ENCODE measurements around the gene CCDC142. TPM values are rescaled to one million over a fixed set of nuclear protein-coding genes. Genes with fewer than 3 reads are reported as not detected.

Gene CCDC142
- total RNA-seq, 1 experiment from 2014 or later = 19.8 TPM

DNA sequence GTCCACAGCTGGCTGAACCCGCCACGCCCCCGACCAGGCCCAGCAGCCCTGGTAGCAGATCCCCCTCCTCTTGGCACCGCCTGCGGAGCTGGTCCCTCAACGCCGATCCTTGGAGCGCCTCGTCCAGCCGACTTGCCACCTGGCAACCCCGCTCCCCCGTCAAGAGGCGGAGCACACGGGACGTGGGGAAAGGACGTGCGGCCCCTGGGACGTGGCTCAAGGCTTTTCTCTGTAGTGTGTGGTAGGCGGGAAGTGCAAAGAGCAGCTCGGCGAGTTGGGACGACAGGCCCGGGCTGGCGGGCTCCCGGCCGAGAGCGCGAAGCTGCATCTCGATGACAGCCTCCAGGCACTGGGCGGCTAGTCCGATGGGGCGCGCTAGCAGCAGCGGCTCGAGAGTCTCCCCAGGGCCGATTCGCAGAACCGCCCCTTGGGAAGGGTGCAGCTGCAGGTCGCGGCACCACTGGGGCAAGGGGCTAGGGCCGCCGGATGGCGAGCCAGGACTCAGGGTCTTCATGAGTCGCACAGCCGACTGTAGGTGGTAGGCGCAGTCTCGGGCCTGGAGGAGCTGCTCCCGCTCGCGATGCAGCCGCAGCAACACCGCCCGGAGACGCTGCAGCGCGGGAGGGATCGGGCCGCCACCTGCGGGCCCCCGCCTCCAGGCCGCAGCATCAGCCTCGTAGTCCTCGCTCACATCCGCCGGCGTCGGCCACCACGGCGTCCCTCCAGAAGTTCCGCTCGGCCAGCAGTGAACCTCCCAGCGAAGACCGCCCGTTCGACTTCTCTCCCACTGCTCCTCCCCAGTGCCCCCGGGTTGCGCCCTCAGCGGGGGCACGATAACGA, 617 bp downstream of the CCDC142 start:
- H3K4me3 ChIP-seq = peak overlapping the region; percentile 92
- TF ChIP-seq, protein P1, sequence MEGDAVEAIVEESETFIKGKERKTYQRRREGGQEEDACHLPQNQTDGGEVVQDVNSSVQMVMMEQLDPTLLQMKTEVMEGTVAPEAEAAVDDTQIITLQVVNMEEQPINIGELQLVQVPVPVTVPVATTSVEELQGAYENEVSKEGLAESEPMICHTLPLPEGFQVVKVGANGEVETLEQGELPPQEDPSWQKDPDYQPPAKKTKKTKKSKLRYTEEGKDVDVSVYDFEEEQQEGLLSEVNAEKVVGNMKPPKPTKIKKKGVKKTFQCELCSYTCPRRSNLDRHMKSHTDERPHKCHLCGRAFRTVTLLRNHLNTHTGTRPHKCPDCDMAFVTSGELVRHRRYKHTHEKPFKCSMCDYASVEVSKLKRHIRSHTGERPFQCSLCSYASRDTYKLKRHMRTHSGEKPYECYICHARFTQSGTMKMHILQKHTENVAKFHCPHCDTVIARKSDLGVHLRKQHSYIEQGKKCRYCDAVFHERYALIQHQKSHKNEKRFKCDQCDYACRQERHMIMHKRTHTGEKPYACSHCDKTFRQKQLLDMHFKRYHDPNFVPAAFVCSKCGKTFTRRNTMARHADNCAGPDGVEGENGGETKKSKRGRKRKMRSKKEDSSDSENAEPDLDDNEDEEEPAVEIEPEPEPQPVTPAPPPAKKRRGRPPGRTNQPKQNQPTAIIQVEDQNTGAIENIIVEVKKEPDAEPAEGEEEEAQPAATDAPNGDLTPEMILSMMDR (conservative IDR thresholded peaks at IDR 0.05) = no peak
- no peak for TF ChIP-seq EZH2 (IDR thresholded peaks at IDR 0.05; ENCODE audit: low read depth)
- peak overlapping the region; percentile 53 for H3K27ac ChIP-seq
- peaks cover 12% of the 10 kb centered on the region for H3K36me3 ChIP-seq (ENCODE audit: low read depth)
- H2AFZ ChIP-seq = peak overlapping the region; percentile 94
- no peaks in the 10 kb centered on the region for H3K27me3 ChIP-seq (ENCODE audit: insufficient read depth, low read depth)
- H3K79me2 ChIP-seq (ENCODE audit: low read depth) = peaks cover 37% of the 10 kb centered on the region
- POLR2A ChIA-PET (ENCODE audit: unreplicated experiment) = interaction anchor here (0.6 to 0.7 kb wide), 3 partner anchors 23 to 1097 kb away, joined by 5 to 19 read pairs (median 8); partner anchors contain the start of gene ALMS1
- H3K9me2 ChIP-seq (ENCODE audit: insufficient read depth) = no peaks in the 10 kb centered on the region
- peaks cover 13% of the 10 kb centered on the region for H3K4me1 ChIP-seq (replicated peaks; ENCODE audit: insufficient read depth)
- H3K9me3 ChIP-seq (ENCODE audit: insufficient read depth, low read depth) = no peaks in the 10 kb centered on the region
- peaks cover 17% of the 10 kb centered on the region; the same call in 1 of the 2 replicates for H3F3A ChIP-seq (ENCODE audit: insufficient read depth, low read depth)
- peak in 1 of 2 experiments; percentile 34 for DNase-seq
- H3K4me2 ChIP-seq = peak overlapping the region; percentile 89
- H4K20me1 ChIP-seq (ENCODE audit: insufficient read depth) = no peaks in the 10 kb centered on the region
- TSS peak; percentile 28 for BruUV-seq (replicated peaks)
- CTCF ChIA-PET = interaction anchor here (2.0 kb wide), 1 partner anchor 106 kb away, joined by 7 read pairs; no protein-coding TSS in a partner anchor
- intact Hi-C loops (cut with micrococcal nuclease; ENCODE audit: unreplicated experiment) = loop anchor here (5.0 to 10.0 kb wide), 2 partner anchors 65 to 173 kb away; partner anchors contain the start of gene SEMA4F

DNA sequence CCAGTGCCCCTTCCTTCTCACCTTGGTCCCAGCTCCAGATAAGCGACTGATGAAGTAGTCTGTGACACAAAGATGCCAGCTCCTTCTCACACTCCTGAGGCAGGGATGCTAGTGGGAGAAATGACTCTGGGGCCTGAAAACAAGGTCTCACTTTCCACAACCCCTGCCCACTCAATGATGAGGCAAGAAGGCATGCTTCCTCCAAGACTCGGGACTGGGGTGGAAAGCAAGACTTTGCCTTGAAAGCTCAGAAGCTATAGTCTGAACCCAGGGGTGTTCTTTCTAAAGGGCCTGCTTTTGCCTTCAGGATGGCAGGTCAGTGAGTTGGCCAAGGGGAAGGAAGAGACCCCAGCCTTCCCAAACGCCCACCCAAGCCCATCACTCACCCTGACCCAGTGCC, 1.4 kb downstream of the CCDC142 start:
- H2AFZ ChIP-seq = peak overlapping the region; percentile 94; the same call in 1 of the 2 replicates
- peak overlapping the region; percentile 92 for H3K4me3 ChIP-seq
- no peaks in the 10 kb centered on the region for H3K9me2 ChIP-seq (ENCODE audit: insufficient read depth)
- H3K27ac ChIP-seq = no peak overlapping the region
- H3K4me1 ChIP-seq (replicated peaks; ENCODE audit: insufficient read depth) = peaks cover 13% of the 10 kb centered on the region
- BruUV-seq (replicated peaks) = no TSS peak
- H3K79me2 ChIP-seq (ENCODE audit: low read depth) = peaks cover 37% of the 10 kb centered on the region
- no peak for DNase-seq
- H3F3A ChIP-seq (ENCODE audit: insufficient read depth, low read depth) = peaks cover 20% of the 10 kb centered on the region; the same call in 1 of the 2 replicates
- H4K20me1 ChIP-seq (ENCODE audit: insufficient read depth) = no peaks in the 10 kb centered on the region
- intact Hi-C loops (cut with micrococcal nuclease; ENCODE audit: unreplicated experiment) = loop anchor here (5.0 to 10.0 kb wide), 2 partner anchors 66 to 173 kb away; partner anchors contain the start of gene SEMA4F
- H3K27me3 ChIP-seq (ENCODE audit: insufficient read depth, low read depth) = no peaks in the 10 kb centered on the region
- POLR2A ChIA-PET (ENCODE audit: unreplicated experiment) = interaction anchor here (0.5 to 0.7 kb wide), 3 partner anchors 51 to 189 kb away, joined by 3 to 6 read pairs (median 4); no protein-coding TSS in a partner anchor
- H3K9me3 ChIP-seq (ENCODE audit: insufficient read depth, low read depth) = no peaks in the 10 kb centered on the region
- H3K36me3 ChIP-seq (ENCODE audit: low read depth) = peaks cover 12% of the 10 kb centered on the region
- TF ChIP-seq EZH2 (IDR thresholded peaks at IDR 0.05; ENCODE audit: low read depth) = no peak
- TF ChIP-seq, protein P1 (conservative IDR thresholded peaks at IDR 0.05) = no peak
- CTCF ChIA-PET = no interaction called here
- H3K4me2 ChIP-seq = peak overlapping the region; percentile 89

DNA sequence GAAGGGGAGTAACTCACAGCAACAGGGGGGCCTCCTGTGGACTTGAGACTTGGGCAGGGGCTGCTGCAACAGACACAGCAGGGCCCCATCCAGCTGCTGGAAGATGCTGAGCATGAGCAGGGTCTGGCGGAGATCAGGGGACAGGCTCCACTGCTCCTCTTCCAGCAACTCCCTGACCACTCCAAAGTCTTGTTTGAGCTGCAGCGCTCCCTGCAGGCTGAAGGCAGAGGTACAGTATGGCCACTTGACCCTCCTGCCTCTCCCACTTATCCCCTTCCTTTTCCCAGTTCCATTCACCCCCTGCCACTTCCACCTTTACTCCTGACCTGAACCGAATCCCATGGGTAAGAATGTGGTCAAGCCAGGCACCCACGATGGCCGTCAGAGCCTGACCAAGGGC, 7.9 kb downstream of the CCDC142 start:
- Histone ChIP-seq H3K9me3 (ENCODE audit: insufficient read depth, low read depth) (no peaks in the 10 kb centered on the region), H3K27me3 (ENCODE audit: insufficient read depth, low read depth) (no peaks in the 10 kb centered on the region), H3K4me2 (no peak overlapping the region), H3K79me2 (ENCODE audit: low read depth) (peaks cover 4% of the 10 kb centered on the region; the same call in 1 of the 2 replicates), H3K4me3 (no peak overlapping the region), H3F3A (ENCODE audit: insufficient read depth, low read depth) (peaks cover 66% of the 10 kb centered on the region), H3K9me2 (ENCODE audit: insufficient read depth) (no peaks in the 10 kb centered on the region), H2AFZ (no peak overlapping the region), H4K20me1 (ENCODE audit: insufficient read depth) (no peaks in the 10 kb centered on the region), H3K27ac (no peak overlapping the region), H3K4me1 (replicated peaks; ENCODE audit: insufficient read depth) (peaks cover 9% of the 10 kb centered on the region), H3K36me3 (ENCODE audit: low read depth) (peaks cover 4% of the 10 kb centered on the region)
- ChIA-PET POLR2A (ENCODE audit: unreplicated experiment) (no interaction called here), CTCF (no interaction called here)
- BruUV-seq (replicated peaks) = no TSS peak
- intact Hi-C loops (cut with micrococcal nuclease; ENCODE audit: unreplicated experiment) = no loop called here
- TF ChIP-seq, protein P1 (conservative IDR thresholded peaks at IDR 0.05) = peak; percentile 49; the same call in 1 of the 2 replicates
- TF ChIP-seq EZH2 (IDR thresholded peaks at IDR 0.05; ENCODE audit: low read depth) = no peak
- no peak for DNase-seq
